HEK293 (cell line): ENCODE measurements around the gene HGD.
A peak's percentile ranks its signal among the peaks of the same experiment; 100 is the strongest.
"Not testable (repeated sequence)": the region's sequence is repeated elsewhere in the genome, so short reads cannot be mapped to it uniquely, and the experiment has no call there.

Source experiments
- CTCF ChIA-PET: fragments of 350-600 bp; formaldehyde crosslinking; extraction: SDS; loops from one replicate; lab custom pipeline; 2021; ENCODE audit warnings: antibody characterized with exemption; lab: Yijun Ruan, JAX
- POLR2A ChIA-PET: fragments of 300-600 bp; formaldehyde crosslinking; extraction: SDS; loops from one replicate; lab custom pipeline; 2020; ENCODE audit warnings: antibody characterized with exemption, inconsistent platforms; lab: Yijun Ruan, JAX
- H3K27ac ChIP-seq: fragments of 200-500 bp; sonication (Bioruptor generic); 2 replicates; pipeline ENCODE4 v1.5.1; 2014; ENCODE audit warnings: low read depth, low read length, control low read depth, inconsistent platforms; ENCODE audit errors: extremely low read depth
- H3K36me3 ChIP-seq, 2 experiments: fragments of 200-500 bp in 1 of 2; sonication (Bioruptor generic) in 1 of 2; 1 replicate in 1 of 2; 2 replicates in 1 of 2; pipeline ENCODE4 v1.5.1; 2014 to 2017; ENCODE audit warnings: inconsistent platforms in 2 of 2, low read length in 2 of 2; ENCODE audit not compliant: control insufficient read depth in 2 of 2, insufficient read depth in 1 of 2
- H3K4me1 ChIP-seq: fragments of 200-500 bp; sonication (Bioruptor generic); 2 replicates; pipeline ENCODE4 v1.5.1; 2014; ENCODE audit warnings: mild to moderate bottlenecking, low read length, inconsistent platforms; ENCODE audit not compliant: control insufficient read depth, insufficient read depth
- H3K4me3 ChIP-seq: 2 replicates; pipeline ENCODE4 v1.5.1; 2011; ENCODE audit warnings: low read depth, mild to moderate bottlenecking, control low read depth, low read length, moderate library complexity
- H3K9me3 ChIP-seq: fragments of 200-500 bp; sonication (Bioruptor generic); 2 replicates; pipeline ENCODE4 v1.5.1; 2014; ENCODE audit warnings: low read depth, low read length, inconsistent platforms; ENCODE audit not compliant: control insufficient read depth, insufficient read depth
- GFI1B ChIP-seq: fragments of 450-650 bp; formaldehyde crosslinking; IDR thresholded peaks from 2 replicates; pipeline ENCODE4 v1.5.1; 2016; ENCODE audit warnings: missing biosample characterization, missing genetic modification characterization
- GLI2 ChIP-seq: fragments of 450-650 bp; formaldehyde crosslinking; IDR thresholded peaks from 2 replicates; pipeline ENCODE4; 2017; ENCODE audit warnings: missing biosample characterization, missing genetic modification characterization, low read depth, borderline replicate concordance
- HOXC10 ChIP-seq: sonication (generic); formaldehyde crosslinking; IDR thresholded peaks from 2 replicates; pipeline ENCODE4 v1.8.1; 2023; ENCODE audit warnings: mild to moderate bottlenecking, missing genetic modification reagents
- INSM2 ChIP-seq: fragments of 450-650 bp; formaldehyde crosslinking; IDR thresholded peaks from 2 replicates; pipeline ENCODE4 v1.5.1; 2016; ENCODE audit warnings: missing biosample characterization, missing genetic modification characterization
- SCRT1 ChIP-seq: fragments of 450-650 bp; formaldehyde crosslinking; IDR thresholded peaks from 2 replicates; pipeline ENCODE4 v1.5.1; 2016; ENCODE audit warnings: missing biosample characterization, missing genetic modification characterization, borderline replicate concordance
- SETDB1 ChIP-seq: IDR thresholded peaks from one replicate; pipeline ENCODE4 v1.6.1; 2017; ENCODE audit warnings: mild to moderate bottlenecking, low read length, moderate library complexity, mixed read lengths; ENCODE audit not compliant: insufficient read length
- SP7 ChIP-seq: fragments of 450-650 bp; formaldehyde crosslinking; IDR thresholded peaks from 2 replicates; pipeline ENCODE4 v1.5.1; 2016; ENCODE audit warnings: missing biosample characterization, missing genetic modification characterization
- TRIM28 ChIP-seq: IDR thresholded peaks from 2 replicates; pipeline ENCODE4 v1.6.1; 2011; ENCODE audit warnings: low read length, control low read depth, borderline replicate concordance
- ZBTB21 ChIP-seq: fragments of 450-650 bp; formaldehyde crosslinking; IDR thresholded peaks from 2 replicates; pipeline ENCODE4 v1.5.1; 2017; ENCODE audit warnings: missing biosample characterization, missing genetic modification characterization
- ZBTB48 ChIP-seq: fragments of 450-650 bp; formaldehyde crosslinking; IDR thresholded peaks from 2 replicates; pipeline ENCODE4 v1.5.1; 2016; ENCODE audit warnings: missing biosample characterization, missing genetic modification characterization
- ZNF114 ChIP-seq: fragments of 450-650 bp; formaldehyde crosslinking; IDR thresholded peaks from 2 replicates; pipeline ENCODE4 v1.5.0; 2017; ENCODE audit warnings: missing biosample characterization, missing genetic modification characterization
- ZNF169 ChIP-seq: fragments of 450-650 bp; formaldehyde crosslinking; IDR thresholded peaks from 2 replicates; pipeline ENCODE4 v1.5.1; 2016; ENCODE audit warnings: missing biosample characterization, missing genetic modification characterization
- ZNF302 ChIP-seq: fragments of 450-650 bp; formaldehyde crosslinking; IDR thresholded peaks from 2 replicates; pipeline ENCODE4 v1.5.1; 2016; ENCODE audit warnings: missing biosample characterization, missing genetic modification characterization, low read depth
- ZNF404 ChIP-seq: fragments of 450-650 bp; formaldehyde crosslinking; IDR thresholded peaks from 2 replicates; pipeline ENCODE4 v1.5.1; 2017; ENCODE audit warnings: missing biosample characterization, missing genetic modification characterization
- ZNF473 ChIP-seq: fragments of 450-650 bp; formaldehyde crosslinking; IDR thresholded peaks from 2 replicates; pipeline ENCODE4 v1.5.1; 2017; ENCODE audit warnings: missing biosample characterization, missing genetic modification characterization
- ZNF48 ChIP-seq: fragments of 450-650 bp; formaldehyde crosslinking; IDR thresholded peaks from 2 replicates; pipeline ENCODE4 v1.5.1; 2016; ENCODE audit warnings: missing biosample characterization, missing genetic modification characterization
- ZNF488 ChIP-seq: fragments of 450-650 bp; formaldehyde crosslinking; IDR thresholded peaks from 2 replicates; pipeline ENCODE4 v1.5.1; 2016; ENCODE audit warnings: missing biosample characterization, missing genetic modification characterization
- ZNF510 ChIP-seq: fragments of 450-650 bp; formaldehyde crosslinking; IDR thresholded peaks from 2 replicates; pipeline ENCODE4 v1.5.1; 2018; ENCODE audit warnings: mild to moderate bottlenecking, missing genetic modification characterization, missing biosample characterization; ENCODE audit not compliant: insufficient replicate concordance
- ZNF596 ChIP-seq: fragments of 450-650 bp; IDR thresholded peaks from 2 replicates; pipeline ENCODE4 v1.5.0; 2018; ENCODE audit warnings: missing biosample characterization, mild to moderate bottlenecking, missing genetic modification characterization, moderate library complexity
- ZNF621 ChIP-seq: fragments of 450-650 bp; formaldehyde crosslinking; IDR thresholded peaks from 2 replicates; pipeline ENCODE4 v1.5.1; 2017; ENCODE audit warnings: missing biosample characterization, missing genetic modification characterization
- ZNF785 ChIP-seq: fragments of 450-650 bp; formaldehyde crosslinking; IDR thresholded peaks from 2 replicates; pipeline ENCODE4 v1.5.1; 2016; ENCODE audit warnings: missing biosample characterization, missing genetic modification characterization
- TF ChIP-seq, protein P1 (sequence below): fragments of 450-650 bp; formaldehyde crosslinking; IDR thresholded peaks from 2 replicates; pipeline ENCODE4 v1.5.1; 2016; ENCODE audit warnings: missing biosample characterization, missing genetic modification characterization
- TF ChIP-seq, protein P2 (sequence below): fragments of 450-650 bp; formaldehyde crosslinking; IDR thresholded peaks from 2 replicates; pipeline ENCODE4 v1.5.1; 2016; ENCODE audit warnings: missing biosample characterization, missing genetic modification characterization, borderline replicate concordance
- TF ChIP-seq, protein P3 (sequence below): fragments of 450-650 bp; formaldehyde crosslinking; IDR thresholded peaks from 2 replicates; pipeline ENCODE4 v1.5.1; 2016; ENCODE audit warnings: missing biosample characterization, missing genetic modification characterization

The HGD gene

GRCh38 chr3:120622870-120623726 is 58.9 kb downstream of the HGD start (continued):
- no peak for TF ChIP-seq GFI1B (tag by site-specific recombination)
- TF ChIP-seq ZNF404 (tag by site-specific recombination), result no peak
- TF ChIP-seq SETDB1, result peak; percentile 80
- TF ChIP-seq, protein P1, sequence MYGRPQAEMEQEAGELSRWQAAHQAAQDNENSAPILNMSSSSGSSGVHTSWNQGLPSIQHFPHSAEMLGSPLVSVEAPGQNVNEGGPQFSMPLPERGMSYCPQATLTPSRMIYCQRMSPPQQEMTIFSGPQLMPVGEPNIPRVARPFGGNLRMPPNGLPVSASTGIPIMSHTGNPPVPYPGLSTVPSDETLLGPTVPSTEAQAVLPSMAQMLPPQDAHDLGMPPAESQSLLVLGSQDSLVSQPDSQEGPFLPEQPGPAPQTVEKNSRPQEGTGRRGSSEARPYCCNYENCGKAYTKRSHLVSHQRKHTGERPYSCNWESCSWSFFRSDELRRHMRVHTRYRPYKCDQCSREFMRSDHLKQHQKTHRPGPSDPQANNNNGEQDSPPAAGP (tag by site-specific recombination), result 0 out of 2 replicates have a peak, but pooled peaks have one; percentile 19
- TF ChIP-seq, all 188 proteins: peak for 4

DNA sequence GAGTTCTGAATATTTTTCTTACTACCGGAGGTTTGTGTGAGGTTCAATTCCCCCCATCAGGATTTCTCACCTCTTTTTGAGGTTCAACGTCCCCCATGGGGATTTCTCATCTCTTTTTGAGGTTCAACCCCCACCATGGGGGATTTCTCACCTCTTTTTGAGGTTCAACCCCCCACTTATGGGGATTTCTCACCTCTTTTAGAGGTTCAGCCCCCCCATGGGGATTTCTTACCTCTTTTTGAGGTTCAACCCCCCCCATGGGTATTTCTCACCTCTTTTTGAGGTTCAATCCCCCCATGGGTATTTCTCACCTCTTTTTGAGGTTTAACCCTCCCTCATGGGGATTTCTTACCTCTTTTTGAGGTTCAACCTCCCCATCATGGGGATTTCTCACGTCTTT is 59.6 kb downstream of the HGD start:
- H3K27ac ChIP-seq, result no peak overlapping the region
- H3K4me1 ChIP-seq, result no peaks in the 10 kb centered on the region
- no peaks in the 10 kb centered on the region for H3K36me3 ChIP-seq
- TF ChIP-seq ZNF48 (tag by site-specific recombination), result no peak
- TF ChIP-seq ZNF302 (tag by site-specific recombination), result no peak
- TF ChIP-seq ZNF510, result no peak
- no peak for TF ChIP-seq ZNF488 (tag by site-specific recombination)
- ChIA-PET CTCF (interaction anchor here (0.6 kb wide), 1 partner anchor 41 kb away, joined by 3 read pairs; no protein-coding TSS in a partner anchor), POLR2A (no interaction called here)
- H3K9me3 ChIP-seq, result no peaks in the 10 kb centered on the region
- no peak overlapping the region for H3K4me3 ChIP-seq

- CTCF ChIA-PET, result interaction anchor here (0.6 kb wide), 1 partner anchor 178 kb away, joined by 3 read pairs; no protein-coding TSS in a partner anchor
- H3K4me1 ChIP-seq, H3K4me3 ChIP-seq, POLR2A ChIA-PET, H3K9me3 ChIP-seq, H3K27ac ChIP-seq, H3K36me3 ChIP-seq: not testable (repeated sequence)
Measured at GRCh38 chr3:120616745-120617144, 65.3 kb downstream of the HGD start.

- ChIA-PET POLR2A (no interaction called here), CTCF (no interaction called here)
- H3K36me3 ChIP-seq, result no peaks in the 10 kb centered on the region
- H3K9me3 ChIP-seq, result no peaks in the 10 kb centered on the region
- H3K4me3 ChIP-seq, result no peak overlapping the region
- H3K27ac ChIP-seq, result no peak overlapping the region
- H3K4me1 ChIP-seq, result no peaks in the 10 kb centered on the region
- TF ChIP-seq ZBTB21 (tag by site-specific recombination) (no peak), TRIM28 (no peak), ZBTB48 (tag by site-specific recombination) (no peak), INSM2 (tag by site-specific recombination) (no peak), SCRT1 (tag by site-specific recombination) (no peak), HOXC10 (no peak), ZNF473 (tag by site-specific recombination) (no peak), GLI2 (tag by site-specific recombination) (no peak), ZNF169 (no peak), ZNF596 (tag by site-specific recombination) (no peak), ZNF785 (tag by site-specific recombination) (no peak), SP7 (tag by site-specific recombination) (no peak), ZNF114 (tag by site-specific recombination) (no peak), ZNF621 (tag by site-specific recombination) (no peak)
- TF ChIP-seq, protein P2, sequence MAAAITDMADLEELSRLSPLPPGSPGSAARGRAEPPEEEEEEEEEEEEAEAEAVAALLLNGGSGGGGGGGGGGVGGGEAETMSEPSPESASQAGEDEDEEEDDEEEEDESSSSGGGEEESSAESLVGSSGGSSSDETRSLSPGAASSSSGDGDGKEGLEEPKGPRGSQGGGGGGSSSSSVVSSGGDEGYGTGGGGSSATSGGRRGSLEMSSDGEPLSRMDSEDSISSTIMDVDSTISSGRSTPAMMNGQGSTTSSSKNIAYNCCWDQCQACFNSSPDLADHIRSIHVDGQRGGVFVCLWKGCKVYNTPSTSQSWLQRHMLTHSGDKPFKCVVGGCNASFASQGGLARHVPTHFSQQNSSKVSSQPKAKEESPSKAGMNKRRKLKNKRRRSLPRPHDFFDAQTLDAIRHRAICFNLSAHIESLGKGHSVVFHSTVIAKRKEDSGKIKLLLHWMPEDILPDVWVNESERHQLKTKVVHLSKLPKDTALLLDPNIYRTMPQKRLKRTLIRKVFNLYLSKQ (tag by site-specific recombination), result no peak
- TF ChIP-seq, protein P3, sequence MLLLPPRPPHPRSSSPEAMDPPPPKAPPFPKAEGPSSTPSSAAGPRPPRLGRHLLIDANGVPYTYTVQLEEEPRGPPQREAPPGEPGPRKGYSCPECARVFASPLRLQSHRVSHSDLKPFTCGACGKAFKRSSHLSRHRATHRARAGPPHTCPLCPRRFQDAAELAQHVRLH (tag by site-specific recombination), result no peak
Measured at GRCh38 chr3:120615847-120616609, 66.0 kb downstream of the HGD start.
